A204.1 (cell line): ENCODE data around the gene STK32C.

Source experiments
- FAIRE-seq: peaks from 2 replicates; lab custom pipeline; 2012; peaks lifted over from hg19 to GRCh38; lab: Jason Lieb, UNC

STK32C gene

DNA sequence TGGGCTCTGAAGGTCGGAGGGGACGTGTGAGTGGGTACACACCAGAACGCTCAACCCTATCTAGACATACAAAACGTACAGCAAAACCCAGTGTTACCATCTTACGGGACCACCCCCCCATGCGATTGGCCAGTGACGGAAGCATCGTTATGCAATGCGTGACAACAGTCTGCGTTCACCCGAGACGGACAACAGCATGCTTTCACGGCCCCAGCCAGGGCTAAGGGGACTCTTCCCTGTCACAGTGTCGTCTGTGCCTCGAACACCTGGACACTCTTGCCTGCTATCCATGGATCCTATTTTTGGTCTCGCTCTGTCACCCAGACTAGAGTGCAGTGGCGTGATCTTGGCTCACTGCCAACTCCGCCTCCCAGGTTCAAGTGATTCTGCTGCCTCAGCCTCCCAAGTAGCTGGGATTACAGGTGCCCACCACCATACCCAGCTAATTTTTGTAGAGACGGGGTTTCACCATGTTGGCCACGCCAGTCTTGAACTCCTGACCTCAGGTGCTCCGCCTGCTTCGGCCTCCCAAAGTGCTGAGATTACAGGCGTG is 97.7 kb downstream of the STK32C start:
- no peak for FAIRE-seq

DNA sequence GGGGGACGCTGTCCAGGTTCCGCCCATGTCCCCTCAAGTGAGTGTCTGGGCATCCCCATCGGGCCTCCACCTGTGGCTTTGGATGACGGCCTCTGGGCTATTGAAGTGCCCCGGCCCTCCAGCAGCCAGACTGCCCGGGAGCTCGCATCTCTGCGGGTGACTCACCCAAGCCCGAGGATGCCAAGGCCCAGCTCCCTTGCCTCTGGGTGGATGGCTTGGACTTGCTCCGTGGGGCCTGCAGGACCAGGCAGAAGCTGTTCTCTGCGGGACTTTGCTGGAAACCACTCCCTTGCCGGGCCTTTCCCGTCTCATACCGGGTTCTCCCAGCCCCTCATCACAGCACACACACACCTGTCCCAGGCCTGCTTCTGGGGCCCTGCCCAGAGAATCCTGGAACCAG is 98.6 kb downstream of the STK32C start:
- no peak for FAIRE-seq

DNA sequence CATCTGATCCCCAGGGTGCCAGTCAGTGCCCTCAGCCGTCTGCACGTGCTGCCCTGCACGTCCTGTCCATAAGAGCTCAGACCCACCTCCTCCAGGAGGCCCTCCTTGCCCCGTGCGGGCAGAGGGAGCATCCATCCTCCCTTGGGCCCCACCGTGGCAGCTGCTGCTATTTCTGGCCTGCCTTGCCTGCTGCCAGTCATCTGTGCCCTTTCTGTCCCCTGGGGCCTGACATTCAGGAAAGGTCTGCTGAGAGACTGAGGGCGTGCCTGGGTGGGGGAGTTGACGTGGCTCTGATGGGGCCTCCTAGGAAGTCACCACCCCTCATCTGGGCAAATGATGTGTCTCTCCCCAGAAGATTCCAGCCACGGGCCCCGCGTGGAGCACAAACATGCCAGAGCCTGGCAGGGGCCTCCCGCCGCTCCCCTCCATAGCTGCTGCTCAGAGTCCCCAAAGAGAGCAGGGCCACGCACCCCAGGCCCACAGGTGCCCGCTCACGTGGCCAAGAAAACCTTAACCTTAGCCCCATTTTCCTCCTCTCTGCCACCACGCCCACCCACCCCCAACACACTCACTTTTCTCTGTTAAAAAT is 99.2 kb downstream of the STK32C start:
- no peak for FAIRE-seq

DNA sequence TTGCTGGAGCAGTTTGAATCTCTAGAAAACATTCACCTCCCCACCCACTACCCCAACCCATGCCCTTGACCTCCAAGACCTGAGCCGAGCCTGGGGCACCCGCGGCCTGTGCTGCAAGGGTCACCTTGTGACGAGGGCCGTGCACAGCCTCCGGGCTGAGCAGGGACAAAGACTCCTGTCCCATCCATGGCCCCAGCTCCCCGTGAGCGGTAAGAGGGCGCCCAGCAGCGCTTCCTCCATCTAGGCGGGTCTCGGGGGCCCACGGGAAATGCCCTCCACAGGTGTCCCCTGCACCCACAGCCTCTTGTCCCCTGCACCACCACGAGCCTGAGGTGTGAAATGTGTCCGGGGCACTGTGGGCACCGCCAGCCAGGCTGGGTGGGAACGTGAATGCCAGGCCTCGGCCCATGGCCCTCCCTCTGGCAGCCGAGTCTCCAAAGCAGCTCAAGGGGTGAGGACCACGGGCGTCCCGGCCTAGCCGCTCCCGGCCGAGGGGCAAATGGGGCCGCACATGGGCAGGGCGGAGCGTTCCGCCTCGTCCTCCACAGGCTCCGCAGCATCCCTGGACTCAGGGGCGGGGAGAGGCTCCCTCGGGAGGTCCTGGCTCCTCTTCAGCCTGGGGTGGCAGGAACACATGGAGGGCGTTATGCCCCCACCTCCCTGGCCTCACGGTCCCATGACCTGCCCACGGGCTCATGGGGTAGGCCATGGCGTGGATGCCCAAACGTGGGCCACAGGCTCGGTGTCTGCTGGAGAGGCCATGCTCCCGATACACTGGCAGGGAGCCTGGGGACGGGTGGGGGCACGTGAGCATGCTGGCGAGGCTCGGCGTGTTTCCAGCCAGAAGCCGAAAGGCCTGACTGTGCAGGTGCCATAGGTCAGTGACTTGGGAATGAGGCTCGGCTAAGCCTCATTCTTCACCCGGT is 100.0 kb downstream of the STK32C start:
- FAIRE-seq = no peak

DNA sequence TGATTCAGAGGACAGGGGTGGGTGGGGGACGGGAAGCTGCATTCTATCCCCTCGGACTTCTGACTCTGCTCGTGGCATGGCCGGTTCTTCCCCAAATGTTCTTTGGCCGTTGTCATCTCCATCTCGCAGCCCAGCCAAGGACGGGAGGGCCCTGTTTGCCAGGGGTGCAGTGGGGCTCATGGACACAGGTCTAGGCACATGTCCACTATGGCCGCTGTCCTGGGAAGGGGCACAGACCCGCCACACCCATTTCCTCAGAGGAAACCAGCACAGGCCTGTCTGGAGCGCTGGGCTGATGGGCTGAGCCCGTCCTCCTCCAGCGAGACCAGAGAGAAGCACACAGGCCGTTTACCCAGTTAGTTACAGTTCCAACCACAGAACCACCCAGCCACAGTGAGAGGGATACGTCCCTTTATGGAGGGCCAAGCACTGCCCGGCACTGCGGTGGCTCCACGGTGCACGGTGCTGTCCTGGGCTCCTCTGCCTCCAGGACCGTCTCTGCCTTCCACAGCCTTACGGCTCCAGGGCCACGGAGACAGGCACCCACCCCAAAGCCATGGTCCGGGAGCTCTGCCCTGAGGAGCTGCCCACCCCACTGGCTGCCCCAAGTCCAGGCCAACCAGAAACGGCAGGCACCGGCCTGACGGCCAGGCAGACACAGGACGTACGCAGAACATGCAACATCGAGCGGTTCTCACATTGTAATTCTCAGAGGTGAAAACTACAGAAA is 100.8 kb downstream of the STK32C start:
- no peak for FAIRE-seq

GRCh38 chr10:132206377-132206745 is 101.4 kb downstream of the STK32C start:
- no peak for FAIRE-seq

DNA sequence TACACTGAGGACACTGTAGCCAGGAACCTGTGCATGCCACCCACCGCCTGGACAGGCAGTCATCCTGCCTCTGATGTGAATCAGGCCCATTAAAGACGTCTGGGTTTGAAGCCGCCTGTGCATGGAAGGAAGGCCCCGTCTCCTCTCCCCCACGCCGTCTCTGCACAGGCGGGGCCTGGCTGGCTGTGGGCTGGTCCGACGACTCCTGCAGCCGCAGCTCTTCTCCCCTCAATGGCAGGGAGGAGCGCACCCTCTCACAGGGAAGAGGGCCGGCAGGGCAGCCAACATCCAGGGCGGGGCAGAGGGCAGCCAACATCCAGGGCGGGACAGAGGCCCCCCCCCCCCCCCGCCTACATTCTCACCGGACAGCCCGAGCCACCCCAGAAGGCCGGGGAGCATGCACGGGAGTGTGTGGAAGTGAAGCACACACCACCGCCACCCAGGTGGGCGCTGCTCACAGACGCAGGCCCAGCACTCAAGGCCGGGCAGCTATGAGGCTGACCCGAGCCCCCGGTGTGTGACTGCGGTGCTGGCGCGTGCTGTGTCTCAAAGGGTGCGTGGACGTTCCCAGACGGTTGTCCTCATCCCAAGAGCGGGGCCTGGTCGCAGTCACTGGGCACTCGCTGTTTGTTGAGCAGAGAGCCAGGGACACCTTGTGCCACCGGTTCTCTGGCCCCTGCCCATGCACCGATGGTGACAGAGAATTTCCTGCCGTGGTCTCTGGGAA is 101.9 kb downstream of the STK32C start:
- no peak for FAIRE-seq

DNA sequence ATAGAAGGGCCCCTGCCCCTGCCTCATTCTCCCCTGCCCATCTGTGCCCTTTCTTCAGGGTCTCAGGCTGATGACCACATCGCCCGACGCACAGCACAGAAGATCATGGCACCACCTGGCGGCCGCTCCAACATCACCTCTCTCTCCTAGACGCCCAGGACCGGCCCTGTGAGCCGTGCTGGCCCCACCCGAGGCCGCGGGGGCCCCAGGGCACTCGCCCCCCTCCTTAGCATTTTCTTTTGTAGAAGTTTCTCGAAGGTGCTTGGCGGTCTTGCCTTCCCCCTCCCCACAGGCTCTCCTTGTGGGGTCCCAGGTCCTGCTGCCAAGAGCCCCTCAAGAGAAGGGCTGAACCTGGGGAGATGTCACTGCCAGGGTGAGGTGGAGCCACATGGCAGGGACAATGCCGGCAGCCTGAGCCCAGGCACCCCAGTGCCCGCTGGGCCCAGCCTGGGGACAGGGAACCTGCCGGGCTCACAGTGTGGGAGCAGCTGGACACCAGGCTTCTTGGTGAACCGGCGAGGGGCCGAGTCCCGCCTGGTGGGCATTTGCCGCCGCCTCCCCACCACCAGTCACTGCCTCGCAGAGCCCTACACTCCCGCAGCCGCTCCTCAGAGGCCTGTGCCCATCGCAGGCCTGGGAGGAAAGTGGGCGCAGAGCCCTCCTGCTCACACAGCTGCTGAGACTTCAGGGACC is 102.8 kb downstream of the STK32C start:
- FAIRE-seq = no peak

- no peak for FAIRE-seq
Measured at GRCh38 chr10:132204078-132204780, 103.5 kb downstream of the STK32C start.

- FAIRE-seq = no peak
Measured at GRCh38 chr10:132203256-132204077, 104.3 kb downstream of the STK32C start.

DNA sequence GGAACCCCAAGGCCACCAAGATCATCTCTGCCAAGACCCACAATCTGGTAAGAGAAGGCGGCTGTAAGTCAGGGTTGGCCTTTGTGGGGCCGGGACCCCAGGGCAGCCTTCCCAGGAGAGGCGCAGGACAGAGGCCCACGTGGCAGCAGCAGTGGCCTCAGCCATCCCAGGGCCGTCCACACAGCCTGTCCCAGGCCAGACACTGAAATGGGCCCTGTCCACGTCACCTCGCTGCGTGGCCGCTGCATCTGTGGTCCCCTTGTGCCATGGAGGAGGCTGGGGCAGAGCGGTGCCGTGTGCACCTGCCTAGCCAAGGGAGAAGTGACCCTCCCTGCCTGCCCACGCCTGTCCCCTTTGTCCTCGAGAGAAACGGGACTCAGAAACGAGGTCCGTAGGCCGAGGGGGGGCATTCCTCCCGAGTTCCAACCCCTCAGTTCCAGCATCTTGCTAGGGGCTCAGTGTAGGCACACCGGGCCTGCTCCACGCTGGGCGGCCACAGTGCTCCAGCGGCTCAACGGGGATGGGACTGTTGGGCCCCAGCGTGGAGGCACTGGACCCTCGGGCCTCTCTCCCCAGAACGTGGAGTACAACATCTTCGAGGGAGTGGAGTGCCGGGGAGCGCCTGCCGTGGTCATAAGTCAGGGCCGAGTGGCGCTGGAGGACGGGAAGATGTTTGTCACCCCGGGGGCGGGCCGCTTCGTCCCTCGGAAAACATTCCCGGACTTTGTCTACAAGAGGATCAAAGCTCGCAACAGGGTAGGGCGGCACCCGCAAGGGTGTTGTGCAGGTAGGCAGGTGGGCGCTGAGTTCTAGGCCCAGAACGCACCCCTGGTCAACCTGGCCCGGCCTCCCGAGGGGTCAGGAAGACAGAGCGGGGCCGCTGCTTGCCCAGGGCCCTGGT is 105.4 kb downstream of the STK32C start:
- FAIRE-seq = no peak

DNA sequence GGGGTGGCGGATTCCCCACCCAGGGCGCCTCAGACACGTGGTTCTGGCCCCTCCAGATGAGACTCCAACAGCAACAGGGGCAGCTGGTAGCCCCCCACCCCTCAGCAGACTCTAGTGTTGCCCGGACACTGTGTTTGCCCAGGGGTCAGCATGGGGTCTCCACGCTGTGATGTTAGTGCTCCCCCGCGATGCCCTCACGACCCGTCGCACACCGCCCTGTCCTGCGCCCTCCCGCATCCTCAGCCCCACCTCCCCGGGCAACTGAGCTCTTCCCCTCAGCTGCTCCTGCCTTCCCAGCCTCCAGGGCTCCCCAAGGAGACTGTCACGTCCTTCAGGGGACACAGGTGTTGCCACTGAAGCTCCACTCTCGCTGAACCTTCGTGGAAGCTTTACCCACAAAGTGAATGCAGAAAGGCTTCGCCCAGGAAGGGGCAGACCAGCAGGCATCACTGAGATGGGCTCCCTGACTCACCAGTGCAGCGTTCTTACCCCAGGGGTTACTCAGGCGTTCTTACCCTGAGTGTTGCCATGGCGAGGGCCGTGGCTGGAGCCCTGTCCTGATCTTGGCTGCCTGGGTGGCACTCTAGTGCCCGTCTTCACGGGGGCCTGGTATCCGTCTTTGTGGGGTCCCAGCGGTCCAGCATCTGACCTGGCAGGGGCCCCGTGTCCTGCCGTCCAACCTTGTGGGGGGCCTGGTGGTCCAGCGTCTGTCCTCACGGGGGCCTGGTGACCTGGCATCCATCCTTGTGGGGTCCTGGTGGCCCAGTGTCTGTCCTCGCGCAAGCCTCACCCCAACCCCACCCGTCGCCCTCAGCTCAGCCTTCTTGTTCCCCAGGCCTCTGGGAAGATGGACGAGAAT is 106.4 kb downstream of the STK32C start:
- no peak for FAIRE-seq

- FAIRE-seq = no peak
Measured at GRCh38 chr10:132200344-132201110, 107.2 kb downstream of the STK32C start.

DNA sequence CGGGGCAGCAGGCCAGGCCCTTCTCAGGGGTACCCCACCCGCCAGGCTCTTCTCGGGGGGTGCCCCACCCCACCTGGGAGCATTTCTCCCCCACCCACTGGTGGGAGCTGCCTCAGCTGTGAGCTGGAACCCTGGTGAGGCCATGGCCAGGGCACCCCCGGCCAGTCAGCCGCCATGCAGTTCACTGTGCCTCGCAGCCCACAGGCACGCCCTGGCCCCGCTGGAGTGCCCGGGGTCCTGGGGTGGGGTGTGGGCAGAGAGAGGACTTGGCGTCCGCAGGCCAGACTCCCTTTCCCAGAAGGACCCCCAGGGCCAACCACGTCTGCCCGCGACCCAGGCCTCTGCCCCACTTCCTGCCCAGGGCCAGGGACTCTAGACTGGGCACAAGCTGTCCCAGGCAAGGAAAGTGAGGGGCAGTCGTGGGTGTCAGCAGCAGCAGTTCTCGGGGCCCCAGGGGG is 107.9 kb downstream of the STK32C start:
- no peak for FAIRE-seq

GRCh38 chr10:132199268-132199853 is 108.4 kb downstream of the STK32C start:
- FAIRE-seq = no peak

DNA sequence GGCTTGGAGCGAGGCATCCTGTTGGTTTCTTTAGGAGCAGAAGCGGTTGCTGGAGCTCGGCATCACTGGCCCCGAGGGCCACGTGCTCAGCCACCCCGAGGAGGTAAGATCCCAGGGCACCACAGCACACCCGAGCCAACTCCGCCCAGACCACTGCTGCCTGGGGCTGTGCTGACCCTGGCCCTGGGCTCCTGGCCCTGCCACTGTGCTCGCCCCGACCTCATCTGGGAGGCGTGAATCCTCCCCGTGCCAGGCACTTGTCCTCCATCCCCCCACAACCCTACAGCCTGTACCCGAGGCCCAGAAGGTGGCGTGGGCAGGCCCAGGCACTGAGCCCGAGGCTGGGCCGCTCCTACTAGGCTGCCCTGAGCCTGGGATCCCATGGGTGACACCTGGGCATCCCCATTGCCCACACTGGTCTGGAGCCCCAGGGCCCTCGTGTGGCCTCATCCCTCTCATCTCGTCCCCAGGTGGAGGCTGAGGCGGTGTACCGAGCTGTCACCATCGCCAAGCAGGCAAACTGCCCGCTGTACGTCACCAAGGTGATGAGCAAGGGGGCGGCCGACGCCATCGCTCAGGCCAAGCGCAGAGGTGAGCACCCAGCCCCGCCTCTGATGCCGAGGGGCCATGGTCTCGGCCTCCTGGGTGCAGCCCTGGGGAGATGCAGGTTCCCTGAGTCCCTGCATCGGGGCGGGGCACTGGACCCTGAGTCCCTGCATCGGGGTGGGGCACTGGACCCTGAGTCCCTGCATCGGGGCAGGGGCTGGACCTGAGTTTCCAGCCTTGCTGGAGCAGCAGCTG is 109.2 kb downstream of the STK32C start:
- no peak for FAIRE-seq
